HEK293 (cell line): ENCODE measurements around the gene PLEKHA7.

ENCODE experiments used
- CTCF ChIA-PET: fragments of 350-600 bp; formaldehyde crosslinking; extraction: SDS; loops from one replicate; lab custom pipeline; 2021; ENCODE audit warnings: antibody characterized with exemption; lab: Yijun Ruan, JAX
- POLR2A ChIA-PET: fragments of 300-600 bp; formaldehyde crosslinking; extraction: SDS; loops from one replicate; lab custom pipeline; 2020; ENCODE audit warnings: antibody characterized with exemption, inconsistent platforms; lab: Yijun Ruan, JAX
- H3K27ac ChIP-seq: fragments of 200-500 bp; sonication (Bioruptor generic); 2 replicates; pipeline ENCODE4 v1.5.1; 2014; ENCODE audit warnings: low read depth, low read length, control low read depth, inconsistent platforms; ENCODE audit errors: extremely low read depth
- H3K36me3 ChIP-seq, 2 experiments: fragments of 200-500 bp in 1 of 2; sonication (Bioruptor generic) in 1 of 2; 1 replicate in 1 of 2; 2 replicates in 1 of 2; pipeline ENCODE4 v1.5.1; 2014 to 2017; ENCODE audit warnings: inconsistent platforms in 2 of 2, low read length in 2 of 2; ENCODE audit not compliant: control insufficient read depth in 2 of 2, insufficient read depth in 1 of 2
- H3K4me1 ChIP-seq: fragments of 200-500 bp; sonication (Bioruptor generic); 2 replicates; pipeline ENCODE4 v1.5.1; 2014; ENCODE audit warnings: mild to moderate bottlenecking, low read length, inconsistent platforms; ENCODE audit not compliant: control insufficient read depth, insufficient read depth
- H3K4me3 ChIP-seq: 2 replicates; pipeline ENCODE4 v1.5.1; 2011; ENCODE audit warnings: low read depth, mild to moderate bottlenecking, control low read depth, low read length, moderate library complexity
- H3K9me3 ChIP-seq: fragments of 200-500 bp; sonication (Bioruptor generic); 2 replicates; pipeline ENCODE4 v1.5.1; 2014; ENCODE audit warnings: low read depth, low read length, inconsistent platforms; ENCODE audit not compliant: control insufficient read depth, insufficient read depth
- HOXC10 ChIP-seq: sonication (generic); formaldehyde crosslinking; IDR thresholded peaks from 2 replicates; pipeline ENCODE4 v1.8.1; 2023; ENCODE audit warnings: mild to moderate bottlenecking, missing genetic modification reagents
- WT1 ChIP-seq: fragments of 450-650 bp; formaldehyde crosslinking; IDR thresholded peaks from 2 replicates; pipeline ENCODE4 v1.5.1; 2016; ENCODE audit warnings: missing biosample characterization, missing genetic modification characterization
- YY1 ChIP-seq: fragments of 450-650 bp; formaldehyde crosslinking; IDR thresholded peaks from 2 replicates; pipeline ENCODE4 v1.5.1; 2018; ENCODE audit warnings: missing biosample characterization, missing genetic modification characterization
- ZBTB17 ChIP-seq: fragments of 450-650 bp; formaldehyde crosslinking; IDR thresholded peaks from 2 replicates; pipeline ENCODE4 v1.5.1; 2016; ENCODE audit warnings: missing biosample characterization, missing genetic modification characterization
- ZFP3 ChIP-seq: fragments of 450-650 bp; formaldehyde crosslinking; IDR thresholded peaks from 2 replicates; pipeline ENCODE4 v1.5.1; 2016; ENCODE audit warnings: low read depth, missing biosample characterization, missing genetic modification characterization
- ZNF140 ChIP-seq: fragments of 450-650 bp; formaldehyde crosslinking; IDR thresholded peaks from 2 replicates; pipeline ENCODE4 v1.5.1; 2016; ENCODE audit warnings: missing biosample characterization, missing genetic modification characterization
- ZNF239 ChIP-seq: fragments of 450-650 bp; formaldehyde crosslinking; IDR thresholded peaks from 2 replicates; pipeline ENCODE4 v1.5.1; 2016; ENCODE audit warnings: missing biosample characterization, missing genetic modification characterization
- ZNF521 ChIP-seq: fragments of 450-650 bp; formaldehyde crosslinking; IDR thresholded peaks from 2 replicates; pipeline ENCODE4 v1.5.1; 2017; ENCODE audit warnings: missing biosample characterization, mild to moderate bottlenecking, missing genetic modification characterization
- ZNF585B ChIP-seq: fragments of 450-650 bp; formaldehyde crosslinking; IDR thresholded peaks from 2 replicates; pipeline ENCODE4 v1.5.1; 2016; ENCODE audit warnings: missing biosample characterization, missing genetic modification characterization
- ZNF664 ChIP-seq: fragments of 450-650 bp; formaldehyde crosslinking; IDR thresholded peaks from 2 replicates; pipeline ENCODE4 v1.5.1; 2016; ENCODE audit warnings: missing biosample characterization, missing genetic modification characterization
- ZNF791 ChIP-seq: fragments of 450-650 bp; formaldehyde crosslinking; IDR thresholded peaks from 2 replicates; pipeline ENCODE4 v1.5.1; 2016; ENCODE audit warnings: missing biosample characterization, missing genetic modification characterization
- ZSCAN23 ChIP-seq: fragments of 450-650 bp; formaldehyde crosslinking; IDR thresholded peaks from 2 replicates; pipeline ENCODE4 v1.5.1; 2016; ENCODE audit warnings: missing biosample characterization, missing genetic modification characterization
- TF ChIP-seq, protein P1 (sequence below): fragments of 450-650 bp; formaldehyde crosslinking; IDR thresholded peaks from 2 replicates; pipeline ENCODE4 v1.5.1; 2016; ENCODE audit warnings: missing biosample characterization, missing genetic modification characterization, borderline replicate concordance
- TF ChIP-seq, protein P2 (sequence below): fragments of 450-650 bp; IDR thresholded peaks from 2 replicates; pipeline ENCODE4 v1.5.1; 2018; ENCODE audit warnings: missing biosample characterization, missing genetic modification characterization
- TF ChIP-seq, protein P3 (sequence below): fragments of 450-650 bp; formaldehyde crosslinking; IDR thresholded peaks from 2 replicates; pipeline ENCODE4 v1.5.1; 2016; ENCODE audit warnings: missing biosample characterization, missing genetic modification characterization
- TF ChIP-seq, protein P4 (sequence below): fragments of 450-650 bp; formaldehyde crosslinking; IDR thresholded peaks from 2 replicates; pipeline ENCODE4 v1.5.1; 2016; ENCODE audit warnings: missing biosample characterization, missing genetic modification characterization
- TF ChIP-seq, protein P5 (sequence below): fragments of 450-650 bp; formaldehyde crosslinking; IDR thresholded peaks from 2 replicates; pipeline ENCODE4 v1.5.1; 2016; ENCODE audit warnings: missing biosample characterization, missing genetic modification characterization

PLEKHA7 gene

DNA sequence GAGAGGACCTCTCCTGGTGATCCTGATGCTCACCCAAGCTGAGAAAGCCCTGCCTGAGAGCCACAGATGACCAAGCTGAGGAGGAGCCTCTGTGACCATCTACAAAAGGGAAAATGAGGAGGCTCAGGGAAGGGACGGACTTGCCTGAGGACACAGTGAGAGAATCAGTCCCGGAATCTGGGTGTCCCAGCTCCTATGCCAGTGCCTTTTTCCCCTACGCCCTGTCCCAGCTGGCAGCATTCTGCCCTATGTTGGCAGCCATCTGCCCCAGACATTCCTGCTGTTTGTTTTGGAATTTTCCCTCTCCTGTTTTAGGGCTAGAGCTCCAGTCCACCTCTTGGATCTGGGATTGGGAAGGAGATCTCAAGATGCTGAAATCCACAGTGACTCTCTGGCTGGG lies 221.2 kb downstream of the PLEKHA7 start:
- Histone ChIP-seq H3K36me3 (peaks cover 0 to 14% of the 10 kb centered on the region in 2 experiments; a peak in 2 of 3 replicates), H3K9me3 (no peaks in the 10 kb centered on the region), H3K27ac (no peak overlapping the region), H3K4me1 (no peaks in the 10 kb centered on the region), H3K4me3 (no peak overlapping the region)
- ChIA-PET CTCF (interaction anchor here (1.3 kb wide), 2 partner anchors 9 to 27 kb away, joined by 4 read pairs; no protein-coding TSS in a partner anchor), POLR2A (no interaction called here)
- no peak for TF ChIP-seq ZNF521 (tag by site-specific recombination)
- no peak for TF ChIP-seq ZNF664 (tag by site-specific recombination)
- TF ChIP-seq, protein P1, sequence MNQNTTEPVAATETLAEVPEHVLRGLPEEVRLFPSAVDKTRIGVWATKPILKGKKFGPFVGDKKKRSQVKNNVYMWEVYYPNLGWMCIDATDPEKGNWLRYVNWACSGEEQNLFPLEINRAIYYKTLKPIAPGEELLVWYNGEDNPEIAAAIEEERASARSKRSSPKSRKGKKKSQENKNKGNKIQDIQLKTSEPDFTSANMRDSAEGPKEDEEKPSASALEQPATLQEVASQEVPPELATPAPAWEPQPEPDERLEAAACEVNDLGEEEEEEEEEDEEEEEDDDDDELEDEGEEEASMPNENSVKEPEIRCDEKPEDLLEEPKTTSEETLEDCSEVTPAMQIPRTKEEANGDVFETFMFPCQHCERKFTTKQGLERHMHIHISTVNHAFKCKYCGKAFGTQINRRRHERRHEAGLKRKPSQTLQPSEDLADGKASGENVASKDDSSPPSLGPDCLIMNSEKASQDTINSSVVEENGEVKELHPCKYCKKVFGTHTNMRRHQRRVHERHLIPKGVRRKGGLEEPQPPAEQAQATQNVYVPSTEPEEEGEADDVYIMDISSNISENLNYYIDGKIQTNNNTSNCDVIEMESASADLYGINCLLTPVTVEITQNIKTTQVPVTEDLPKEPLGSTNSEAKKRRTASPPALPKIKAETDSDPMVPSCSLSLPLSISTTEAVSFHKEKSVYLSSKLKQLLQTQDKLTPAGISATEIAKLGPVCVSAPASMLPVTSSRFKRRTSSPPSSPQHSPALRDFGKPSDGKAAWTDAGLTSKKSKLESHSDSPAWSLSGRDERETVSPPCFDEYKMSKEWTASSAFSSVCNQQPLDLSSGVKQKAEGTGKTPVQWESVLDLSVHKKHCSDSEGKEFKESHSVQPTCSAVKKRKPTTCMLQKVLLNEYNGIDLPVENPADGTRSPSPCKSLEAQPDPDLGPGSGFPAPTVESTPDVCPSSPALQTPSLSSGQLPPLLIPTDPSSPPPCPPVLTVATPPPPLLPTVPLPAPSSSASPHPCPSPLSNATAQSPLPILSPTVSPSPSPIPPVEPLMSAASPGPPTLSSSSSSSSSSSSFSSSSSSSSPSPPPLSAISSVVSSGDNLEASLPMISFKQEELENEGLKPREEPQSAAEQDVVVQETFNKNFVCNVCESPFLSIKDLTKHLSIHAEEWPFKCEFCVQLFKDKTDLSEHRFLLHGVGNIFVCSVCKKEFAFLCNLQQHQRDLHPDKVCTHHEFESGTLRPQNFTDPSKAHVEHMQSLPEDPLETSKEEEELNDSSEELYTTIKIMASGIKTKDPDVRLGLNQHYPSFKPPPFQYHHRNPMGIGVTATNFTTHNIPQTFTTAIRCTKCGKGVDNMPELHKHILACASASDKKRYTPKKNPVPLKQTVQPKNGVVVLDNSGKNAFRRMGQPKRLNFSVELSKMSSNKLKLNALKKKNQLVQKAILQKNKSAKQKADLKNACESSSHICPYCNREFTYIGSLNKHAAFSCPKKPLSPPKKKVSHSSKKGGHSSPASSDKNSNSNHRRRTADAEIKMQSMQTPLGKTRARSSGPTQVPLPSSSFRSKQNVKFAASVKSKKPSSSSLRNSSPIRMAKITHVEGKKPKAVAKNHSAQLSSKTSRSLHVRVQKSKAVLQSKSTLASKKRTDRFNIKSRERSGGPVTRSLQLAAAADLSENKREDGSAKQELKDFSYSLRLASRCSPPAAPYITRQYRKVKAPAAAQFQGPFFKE (tag by site-specific recombination), result no peak
- TF ChIP-seq ZNF239 (tag by site-specific recombination), result no peak
- TF ChIP-seq HOXC10 (CRISPR knock-in tag), result no peak
- TF ChIP-seq ZNF791 (tag by site-specific recombination), result no peak
- no peak for TF ChIP-seq ZNF585B
- no peak for TF ChIP-seq YY1 (tag by site-specific recombination)
- TF ChIP-seq, protein P2, sequence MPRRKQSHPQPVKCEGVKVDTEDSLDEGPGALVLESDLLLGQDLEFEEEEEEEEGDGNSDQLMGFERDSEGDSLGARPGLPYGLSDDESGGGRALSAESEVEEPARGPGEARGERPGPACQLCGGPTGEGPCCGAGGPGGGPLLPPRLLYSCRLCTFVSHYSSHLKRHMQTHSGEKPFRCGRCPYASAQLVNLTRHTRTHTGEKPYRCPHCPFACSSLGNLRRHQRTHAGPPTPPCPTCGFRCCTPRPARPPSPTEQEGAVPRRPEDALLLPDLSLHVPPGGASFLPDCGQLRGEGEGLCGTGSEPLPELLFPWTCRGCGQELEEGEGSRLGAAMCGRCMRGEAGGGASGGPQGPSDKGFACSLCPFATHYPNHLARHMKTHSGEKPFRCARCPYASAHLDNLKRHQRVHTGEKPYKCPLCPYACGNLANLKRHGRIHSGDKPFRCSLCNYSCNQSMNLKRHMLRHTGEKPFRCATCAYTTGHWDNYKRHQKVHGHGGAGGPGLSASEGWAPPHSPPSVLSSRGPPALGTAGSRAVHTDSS (tag by site-specific recombination), result no peak
- TF ChIP-seq, protein P3, sequence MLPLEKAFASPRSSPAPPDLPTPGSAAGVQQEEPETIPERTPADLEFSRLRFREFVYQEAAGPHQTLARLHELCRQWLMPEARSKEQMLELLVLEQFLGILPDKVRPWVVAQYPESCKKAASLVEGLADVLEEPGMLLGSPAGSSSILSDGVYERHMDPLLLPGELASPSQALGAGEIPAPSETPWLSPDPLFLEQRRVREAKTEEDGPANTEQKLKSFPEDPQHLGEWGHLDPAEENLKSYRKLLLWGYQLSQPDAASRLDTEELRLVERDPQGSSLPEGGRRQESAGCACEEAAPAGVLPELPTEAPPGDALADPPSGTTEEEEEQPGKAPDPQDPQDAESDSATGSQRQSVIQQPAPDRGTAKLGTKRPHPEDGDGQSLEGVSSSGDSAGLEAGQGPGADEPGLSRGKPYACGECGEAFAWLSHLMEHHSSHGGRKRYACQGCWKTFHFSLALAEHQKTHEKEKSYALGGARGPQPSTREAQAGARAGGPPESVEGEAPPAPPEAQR (tag by site-specific recombination), result no peak

DNA sequence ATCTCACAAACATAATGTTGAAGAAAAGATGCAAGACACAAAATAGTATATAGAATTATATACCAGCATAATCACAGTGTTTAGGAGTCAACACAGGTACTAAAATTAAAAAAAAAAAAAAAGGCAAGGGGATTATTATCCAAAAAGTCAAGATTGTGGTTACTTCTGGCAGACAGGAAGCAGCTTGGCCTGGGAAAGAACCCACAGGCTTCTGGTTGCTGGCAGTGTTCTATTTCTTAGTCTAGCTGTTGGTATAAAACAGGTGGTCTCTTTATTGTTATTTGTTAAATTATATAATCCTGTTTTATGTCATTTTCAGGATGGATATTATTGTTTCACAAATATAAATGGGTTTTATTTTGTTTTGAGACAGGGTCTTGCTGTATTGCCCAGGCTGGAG lies 221.8 kb downstream of the PLEKHA7 start:
- no peaks in the 10 kb centered on the region for H3K9me3 ChIP-seq
- no peak overlapping the region for H3K4me3 ChIP-seq
- H3K4me1 ChIP-seq, result no peaks in the 10 kb centered on the region
- H3K27ac ChIP-seq, result no peak overlapping the region
- TF ChIP-seq ZFP3, result no peak
- no peak for TF ChIP-seq ZNF140 (tag by site-specific recombination)
- TF ChIP-seq, protein P4, sequence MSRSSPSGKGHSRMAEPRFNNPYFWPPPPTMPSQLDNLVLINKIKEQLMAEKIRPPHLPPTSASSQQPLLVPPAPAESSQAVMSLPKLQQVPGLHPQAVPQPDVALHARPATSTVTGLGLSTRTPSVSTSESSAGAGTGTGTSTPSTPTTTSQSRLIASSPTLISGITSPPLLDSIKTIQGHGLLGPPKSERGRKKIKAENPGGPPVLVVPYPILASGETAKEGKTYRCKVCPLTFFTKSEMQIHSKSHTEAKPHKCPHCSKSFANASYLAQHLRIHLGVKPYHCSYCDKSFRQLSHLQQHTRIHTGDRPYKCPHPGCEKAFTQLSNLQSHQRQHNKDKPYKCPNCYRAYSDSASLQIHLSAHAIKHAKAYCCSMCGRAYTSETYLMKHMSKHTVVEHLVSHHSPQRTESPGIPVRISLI (tag by site-specific recombination), result no peak
- TF ChIP-seq, protein P5, sequence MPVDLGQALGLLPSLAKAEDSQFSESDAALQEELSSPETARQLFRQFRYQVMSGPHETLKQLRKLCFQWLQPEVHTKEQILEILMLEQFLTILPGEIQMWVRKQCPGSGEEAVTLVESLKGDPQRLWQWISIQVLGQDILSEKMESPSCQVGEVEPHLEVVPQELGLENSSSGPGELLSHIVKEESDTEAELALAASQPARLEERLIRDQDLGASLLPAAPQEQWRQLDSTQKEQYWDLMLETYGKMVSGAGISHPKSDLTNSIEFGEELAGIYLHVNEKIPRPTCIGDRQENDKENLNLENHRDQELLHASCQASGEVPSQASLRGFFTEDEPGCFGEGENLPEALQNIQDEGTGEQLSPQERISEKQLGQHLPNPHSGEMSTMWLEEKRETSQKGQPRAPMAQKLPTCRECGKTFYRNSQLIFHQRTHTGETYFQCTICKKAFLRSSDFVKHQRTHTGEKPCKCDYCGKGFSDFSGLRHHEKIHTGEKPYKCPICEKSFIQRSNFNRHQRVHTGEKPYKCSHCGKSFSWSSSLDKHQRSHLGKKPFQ (tag by site-specific recombination), result no peak
- no peak for TF ChIP-seq ZBTB17
- TF ChIP-seq WT1 (tag by site-specific recombination), result no peak
- TF ChIP-seq ZSCAN23 (tag by site-specific recombination), result no peak
- ChIA-PET POLR2A (no interaction called here), CTCF (interaction anchor here (1.3 kb wide), 1 partner anchor 9 kb away, joined by 4 read pairs; no protein-coding TSS in a partner anchor)
- H3K36me3 ChIP-seq, result peaks cover 0 to 14% of the 10 kb centered on the region in 2 experiments; a peak in 2 of 3 replicates
